GM12873 (cell line): Measurements from ENCODE around the gene LTBP2.

Experiments
- CTCF ChIP-seq: IDR thresholded peaks from 2 replicates; pipeline ENCODE4 v1.5.1; 2012; ENCODE audit warnings: low read depth, mild to moderate bottlenecking, moderate library complexity, low read length, control low read depth; ENCODE audit not compliant: insufficient read depth; ENCODE audit errors: missing control alignments

Gene LTBP2

GRCh38 chr14:74601982-74602381 lies 10.1 kb downstream of the LTBP2 start:
- no peak for TF ChIP-seq CTCF

- no peak for TF ChIP-seq CTCF
Observed at GRCh38 chr14:74599946-74600345, 12.1 kb downstream of the LTBP2 start.

- no peak for TF ChIP-seq CTCF
Observed at GRCh38 chr14:74599321-74599761, 12.7 kb downstream of the LTBP2 start.

- TF ChIP-seq CTCF = no peak
Observed at GRCh38 chr14:74596741-74597450, 15.1 kb downstream of the LTBP2 start.

- TF ChIP-seq CTCF = no peak
Observed at GRCh38 chr14:74595006-74595735, 16.9 kb downstream of the LTBP2 start.

- TF ChIP-seq CTCF = no peak
Observed at GRCh38 chr14:74594606-74595005, 17.4 kb downstream of the LTBP2 start.

GRCh38 chr14:74594029-74594428 lies 18.0 kb downstream of the LTBP2 start:
- TF ChIP-seq CTCF = no peak
